NCI-H82 treated with DMSO at 0.1 percent for 48 hours (cell line): ENCODE data around the gene CACNA1C.

Experiments
- DNase-seq: peaks from one replicate; lab custom pipeline; 2025; ENCODE audit not compliant: unreplicated experiment; lab: John Stamatoyannopoulos, UW

The CACNA1C gene

DNA sequence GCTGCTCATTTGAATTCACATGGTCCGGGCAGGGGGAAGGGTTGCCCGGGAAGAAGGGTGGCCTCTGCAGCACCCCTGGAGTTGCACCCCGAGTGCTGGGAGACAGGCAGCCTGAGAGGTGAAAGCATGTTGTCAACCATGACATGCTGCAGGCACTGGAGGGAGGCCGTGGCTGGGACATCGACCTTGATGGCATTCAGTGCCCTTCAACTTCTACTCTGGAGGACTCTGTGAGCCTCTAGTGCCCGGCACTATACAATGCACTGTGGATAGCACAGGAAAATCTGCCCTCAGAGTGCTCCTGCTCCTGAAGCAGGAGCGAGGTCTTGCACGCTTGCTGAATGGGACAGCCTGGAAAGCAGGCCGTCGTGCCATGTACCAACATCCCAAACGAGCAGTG lies 382.7 kb downstream of the CACNA1C start:
- DNase-seq = no peak

GRCh38 chr12:2439332-2440100 lies 386.7 kb downstream of the CACNA1C start:
- DNase-seq = no peak

GRCh38 chr12:2443776-2444175 lies 391.0 kb downstream of the CACNA1C start:
- no peak for DNase-seq

DNA sequence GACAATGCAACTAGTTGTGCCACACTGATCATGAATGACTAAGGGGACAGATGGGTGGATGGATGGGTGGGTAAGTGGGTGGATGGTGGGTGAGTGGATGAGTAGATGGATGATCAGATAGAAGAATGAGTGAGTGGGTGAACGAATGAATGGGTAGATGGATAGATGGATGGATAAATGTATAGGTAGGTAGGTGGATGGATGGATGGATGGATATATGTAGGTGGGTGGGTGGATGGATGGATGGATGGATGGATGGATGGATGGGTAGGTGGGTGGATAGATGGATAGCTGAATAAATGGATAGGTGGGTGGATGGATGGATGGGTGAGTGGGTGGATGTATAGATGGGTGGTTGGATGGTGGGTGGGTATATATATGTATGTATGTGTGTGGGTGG lies 393.2 kb downstream of the CACNA1C start:
- no peak for DNase-seq

GRCh38 chr12:2447861-2448260 lies 395.1 kb downstream of the CACNA1C start:
- DNase-seq = no peak

DNA sequence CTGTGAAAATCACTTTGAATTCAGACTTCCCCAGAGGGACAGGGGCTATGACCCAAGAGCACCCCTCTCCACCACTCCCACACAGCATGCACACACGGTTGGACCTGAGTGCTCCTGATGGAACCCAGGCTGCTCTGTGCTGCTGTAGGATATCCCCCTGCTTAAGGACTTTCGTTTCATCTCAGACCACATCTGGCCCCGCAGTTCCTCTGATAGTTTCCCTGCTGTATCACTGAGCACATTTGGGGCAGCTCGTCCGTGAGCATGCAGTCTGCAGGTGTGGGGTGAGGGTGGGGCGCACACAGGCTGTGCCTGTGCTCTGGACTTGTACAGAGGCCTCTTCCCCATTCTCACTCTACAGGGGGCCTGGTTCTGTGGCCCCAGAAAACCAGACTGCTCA lies 396.8 kb downstream of the CACNA1C start:
- DNase-seq = no peak

- no peak for DNase-seq
Observed at GRCh38 chr12:2450553-2450952, 397.8 kb downstream of the CACNA1C start.

DNA sequence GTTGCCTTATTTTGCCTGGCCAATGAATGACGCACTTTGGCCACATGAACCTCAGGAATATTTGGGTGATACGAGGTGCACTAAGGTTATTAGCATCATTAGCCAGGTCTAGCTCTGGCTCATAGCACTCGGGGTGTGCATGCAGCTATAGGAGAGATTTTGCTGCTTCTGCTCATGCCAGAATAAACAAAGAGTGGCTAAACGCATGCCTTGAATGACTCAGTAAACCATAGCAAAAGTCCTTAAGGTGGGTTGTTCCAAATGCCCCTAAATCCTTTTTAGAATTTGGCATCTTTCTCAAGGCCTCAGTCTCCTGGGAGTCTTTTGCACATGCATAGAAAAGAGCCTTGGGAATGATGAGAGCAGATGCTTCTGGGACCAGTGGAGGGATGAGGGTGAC lies 398.2 kb downstream of the CACNA1C start:
- no peak for DNase-seq

GRCh38 chr12:2451497-2451896 lies 398.7 kb downstream of the CACNA1C start:
- no peak for DNase-seq

- DNase-seq = peak; percentile 93
Observed at GRCh38 chr12:2453076-2453760, 400.4 kb downstream of the CACNA1C start.

DNA sequence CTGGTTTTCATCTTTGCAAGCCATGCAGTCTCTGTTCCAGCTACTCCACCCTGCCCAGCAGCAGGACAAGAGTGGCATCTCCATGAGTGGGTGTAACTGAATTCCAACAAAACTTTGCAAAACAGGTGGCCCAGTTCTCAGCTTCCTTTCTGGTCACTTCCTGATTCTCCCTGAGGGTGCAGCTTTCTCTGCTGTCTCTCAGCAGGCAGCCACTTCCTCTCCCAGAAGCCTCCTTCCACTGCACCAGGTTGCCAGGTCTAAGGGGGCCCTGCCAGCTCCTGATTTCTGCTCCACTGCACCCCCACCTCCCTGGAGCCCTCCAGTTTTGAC lies 400.9 kb downstream of the CACNA1C start:
- DNase-seq = no peak

DNA sequence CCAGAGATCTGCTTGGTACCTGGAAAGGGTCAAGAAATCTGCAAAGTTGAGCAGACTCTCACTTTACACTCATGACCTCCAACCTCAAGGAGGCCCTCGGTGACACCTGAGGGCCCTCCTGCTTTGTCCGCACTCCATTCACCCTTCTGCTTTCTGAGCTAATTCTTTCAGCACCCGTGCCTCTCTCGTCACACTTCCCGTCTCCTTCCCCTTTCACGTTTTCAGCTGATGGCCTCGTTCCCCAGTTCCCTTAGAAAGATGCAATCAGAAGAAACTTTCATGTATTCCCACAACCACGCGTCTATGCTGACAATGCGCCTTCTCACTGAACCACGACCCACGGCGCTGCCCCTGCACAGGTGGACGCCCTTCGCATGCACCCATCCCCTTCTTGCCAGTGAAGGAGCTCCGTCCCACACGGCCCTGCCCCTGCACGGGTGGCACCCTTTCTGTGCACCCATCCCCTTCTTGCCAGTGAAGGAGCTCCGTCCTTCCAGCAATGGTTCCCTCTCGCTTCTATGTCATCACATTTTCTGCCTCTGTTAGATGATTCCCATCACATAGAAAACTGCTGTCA lies 401.9 kb downstream of the CACNA1C start:
- DNase-seq = no peak

DNA sequence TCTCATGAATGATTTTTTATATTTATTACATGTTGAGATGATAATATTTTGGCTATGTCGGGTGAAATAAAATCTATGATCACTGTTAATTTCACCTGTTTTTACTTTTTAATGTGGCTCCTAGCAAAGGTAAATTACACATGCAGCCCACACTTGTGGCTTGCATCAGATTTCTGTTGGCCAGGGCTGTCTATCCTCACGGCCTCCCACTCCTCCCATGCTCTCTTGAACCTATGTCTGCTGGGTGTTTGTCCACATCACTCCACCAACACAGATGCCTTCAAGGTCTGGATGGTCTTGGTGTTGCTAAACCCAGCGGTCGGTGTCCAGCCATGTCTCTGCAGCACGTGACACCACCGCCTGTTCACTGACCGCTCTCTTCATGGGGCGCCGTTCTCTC lies 402.6 kb downstream of the CACNA1C start:
- no peak for DNase-seq

DNA sequence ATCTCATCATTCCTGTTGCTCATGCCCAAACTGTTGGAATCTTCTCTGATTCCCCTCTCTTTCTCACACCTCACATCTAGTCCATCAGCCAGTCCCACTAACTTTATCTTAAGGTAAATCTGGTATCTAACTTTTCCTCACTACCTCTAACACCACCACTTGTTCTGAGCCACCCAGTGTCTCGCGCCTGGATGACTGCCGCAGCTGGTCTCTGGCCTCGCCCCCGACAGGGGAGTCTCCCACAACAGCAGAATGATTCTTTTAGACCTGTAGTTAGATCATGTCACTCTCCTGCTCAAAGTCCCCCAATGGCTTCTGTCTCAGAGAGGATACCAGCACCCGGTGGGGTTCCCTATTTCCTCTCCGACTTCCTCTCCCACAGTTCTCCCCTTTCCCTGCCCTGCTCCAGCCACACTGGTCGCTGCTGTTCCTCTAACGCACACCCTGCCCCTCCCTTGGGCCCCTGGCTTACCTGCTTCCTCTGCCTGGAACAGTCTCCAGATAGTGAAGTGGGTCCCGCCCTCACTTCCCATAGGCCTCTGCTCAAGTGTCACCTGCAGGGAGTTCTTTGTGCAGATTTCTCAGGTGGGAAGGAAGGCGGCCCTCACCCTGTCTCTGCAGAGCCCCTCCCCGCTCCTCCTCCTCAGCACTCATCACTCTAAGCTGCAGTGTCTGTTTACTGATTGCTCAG lies 403.5 kb downstream of the CACNA1C start:
- DNase-seq = no peak

- no peak for DNase-seq
Observed at GRCh38 chr12:2456813-2457186, 404.0 kb downstream of the CACNA1C start.

DNA sequence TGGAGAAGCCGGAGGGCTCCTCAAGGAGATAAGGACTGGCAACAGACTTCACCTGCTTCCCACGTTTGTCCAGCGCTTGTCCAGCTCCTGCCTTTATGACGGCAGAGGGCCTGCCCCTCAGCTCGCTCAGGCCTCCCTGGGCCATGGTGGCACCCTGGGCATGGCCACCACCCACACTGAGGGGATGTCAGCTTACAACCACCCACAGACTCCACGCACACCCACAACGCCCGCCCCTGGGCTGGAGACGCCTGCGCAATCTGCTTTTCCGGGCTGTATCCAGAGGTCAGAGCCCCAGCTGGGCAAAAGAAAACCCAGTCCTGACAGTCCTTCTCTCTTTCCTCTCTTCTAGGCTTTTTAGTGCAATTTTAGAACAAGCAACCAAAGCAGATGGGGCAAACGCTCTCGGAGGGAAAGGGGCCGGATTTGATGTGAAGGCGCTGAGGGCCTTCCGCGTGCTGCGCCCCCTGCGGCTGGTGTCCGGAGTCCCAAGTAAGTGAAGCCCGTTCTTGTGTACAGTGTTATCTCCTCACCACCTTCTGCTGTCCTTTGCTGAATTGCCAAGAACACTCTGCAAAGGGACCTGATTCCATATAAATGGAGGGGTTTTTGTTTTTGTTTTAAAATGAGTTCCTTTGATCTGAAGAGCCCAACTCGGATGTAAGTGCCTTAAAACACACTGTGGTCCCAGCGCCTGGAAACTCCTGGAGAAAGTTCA lies 404.6 kb downstream of the CACNA1C start:
- peak; percentile 93 for DNase-seq

GRCh38 chr12:2457933-2458414 lies 405.2 kb downstream of the CACNA1C start:
- peak; percentile 93 for DNase-seq

- DNase-seq = no peak
Observed at GRCh38 chr12:2460051-2460670, 407.4 kb downstream of the CACNA1C start.

DNA sequence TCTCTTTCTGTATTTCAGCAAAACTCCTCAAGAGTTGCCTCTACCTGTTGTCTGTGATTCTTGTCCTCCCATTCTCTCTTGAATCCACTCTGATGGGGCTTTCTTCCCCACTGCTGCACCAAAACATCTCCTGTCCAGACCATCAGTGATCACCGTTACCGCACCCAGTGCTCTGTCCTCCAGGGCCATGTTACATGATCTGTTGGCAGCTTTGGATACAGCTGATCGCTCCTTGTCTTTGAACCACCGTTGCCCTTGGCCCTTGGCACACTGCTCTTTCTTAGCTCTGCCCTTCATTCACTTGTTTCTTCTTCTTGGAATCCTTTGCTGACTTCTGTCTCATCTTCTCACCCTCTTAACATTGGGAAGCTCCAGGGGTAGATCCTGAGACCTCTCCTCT lies 408.3 kb downstream of the CACNA1C start:
- no peak for DNase-seq

GRCh38 chr12:2461645-2462044 lies 408.9 kb downstream of the CACNA1C start:
- DNase-seq = no peak

GRCh38 chr12:2462087-2462486 lies 409.3 kb downstream of the CACNA1C start:
- DNase-seq = no peak
